H9 (cell line): ENCODE results near the gene TIGD1. TPM values are rescaled to one million over a fixed set of nuclear protein-coding genes. Genes with fewer than 3 reads are reported as not detected.

Source experiments
- DNase-seq: peaks from one replicate; pipeline ENCODE4 v3.0.0-alpha.2; 2017
- H2AFZ ChIP-seq: one replicate; pipeline ENCODE4 v1.6.1; 2013; ENCODE audit warnings: mild to moderate bottlenecking, low read length, control low read depth, moderate library complexity
- H2AK5ac ChIP-seq: 2 replicates; pipeline ENCODE4 v1.6.1; 2013; ENCODE audit warnings: low read length, control low read depth, mixed read lengths; ENCODE audit not compliant: insufficient read length
- H2BK120ac ChIP-seq: one replicate; pipeline ENCODE4 v1.6.1; 2013; ENCODE audit warnings: low read depth, mild to moderate bottlenecking, low read length, control low read depth, inconsistent platforms; ENCODE audit not compliant: poor library complexity, severe bottlenecking
- H2BK12ac ChIP-seq: 2 replicates; pipeline ENCODE4 v1.6.1; 2013; ENCODE audit warnings: low read length, control low read depth, mixed read lengths, low read depth; ENCODE audit not compliant: insufficient read length
- H2BK15ac ChIP-seq: 2 replicates; pipeline ENCODE4 v1.6.1; 2013; ENCODE audit warnings: low read depth, low read length, control low read depth
- H2BK20ac ChIP-seq: one replicate; pipeline ENCODE4 v1.6.1; 2013; ENCODE audit warnings: low read depth, mild to moderate bottlenecking, low read length, control low read depth, inconsistent platforms; ENCODE audit not compliant: poor library complexity, severe bottlenecking
- H2BK5ac ChIP-seq: 2 replicates; pipeline ENCODE4 v1.6.1; 2013; ENCODE audit warnings: low read length, control low read depth, mixed read lengths; ENCODE audit not compliant: insufficient read length
- H3K14ac ChIP-seq: 2 replicates; pipeline ENCODE4 v1.6.1; 2013; ENCODE audit warnings: low read length, control low read depth; ENCODE audit not compliant: insufficient read depth
- H3K18ac ChIP-seq: 2 replicates; pipeline ENCODE4 v1.6.1; 2013; ENCODE audit warnings: low read depth, mild to moderate bottlenecking, mixed read lengths, low read length, control low read depth; ENCODE audit not compliant: insufficient read length
- H3K23ac ChIP-seq: 2 replicates; pipeline ENCODE4 v1.6.1; 2013; ENCODE audit warnings: low read length, control low read depth, mixed read lengths, low read depth; ENCODE audit not compliant: insufficient read length
- H3K23me2 ChIP-seq: 2 replicates; pipeline ENCODE4 v1.6.1; 2013; ENCODE audit warnings: low read depth, mild to moderate bottlenecking, mixed read lengths, low read length, control low read depth; ENCODE audit not compliant: insufficient read length, poor library complexity, severe bottlenecking
- H3K27ac ChIP-seq: 2 replicates; pipeline ENCODE4 v1.5.1; 2013; ENCODE audit warnings: low read length, control low read depth, mixed read lengths, low read depth; ENCODE audit not compliant: insufficient read length
- H3K27me3 ChIP-seq: 2 replicates; pipeline ENCODE4 v1.6.1; 2013; ENCODE audit warnings: low read length, control low read depth, inconsistent platforms; ENCODE audit not compliant: insufficient read depth
- H3K4ac ChIP-seq: 2 replicates; pipeline ENCODE4 v1.6.1; 2013; ENCODE audit warnings: low read depth, mild to moderate bottlenecking, control low read depth, inconsistent platforms, low read length, moderate library complexity
- H3K4me1 ChIP-seq: 2 replicates; pipeline ENCODE4 v1.6.1; 2013; ENCODE audit warnings: low read length, control low read depth, inconsistent platforms; ENCODE audit not compliant: insufficient read depth
- H3K4me2 ChIP-seq: 2 replicates; pipeline ENCODE4 v1.6.1; 2013; ENCODE audit warnings: low read length, control low read depth, mixed read lengths; ENCODE audit not compliant: insufficient read length, insufficient read depth
- H3K56ac ChIP-seq: 2 replicates; pipeline ENCODE4 v1.6.1; 2013; ENCODE audit warnings: low read depth, mild to moderate bottlenecking, mixed read lengths, low read length, control low read depth; ENCODE audit not compliant: insufficient read length
- H3K79me1 ChIP-seq: 2 replicates; pipeline ENCODE4 v1.6.1; 2013; ENCODE audit warnings: low read depth, mild to moderate bottlenecking, moderate library complexity, low read length, control low read depth, inconsistent platforms; ENCODE audit not compliant: insufficient read depth, poor library complexity, severe bottlenecking
- H3K79me2 ChIP-seq: 2 replicates; pipeline ENCODE4 v1.6.1; 2013; ENCODE audit warnings: low read length, control low read depth, inconsistent platforms; ENCODE audit not compliant: insufficient read depth
- H3K9ac ChIP-seq: 2 replicates; pipeline ENCODE4 v1.6.1; 2013; ENCODE audit warnings: low read length, control low read depth, mixed read lengths; ENCODE audit not compliant: insufficient read length; ENCODE audit errors: extremely low read depth
- H3K9me3 ChIP-seq: one replicate; pipeline ENCODE4 v1.6.1; 2013; ENCODE audit warnings: low read depth, low read length, inconsistent platforms; ENCODE audit not compliant: control insufficient read depth
- H3T11ph ChIP-seq: one replicate; pipeline ENCODE4 v1.6.1; 2013; ENCODE audit warnings: mild to moderate bottlenecking, low read length, control low read depth, inconsistent platforms
- H4K20me1 ChIP-seq: one replicate; pipeline ENCODE4 v1.6.1; 2013; ENCODE audit not compliant: control insufficient read depth, insufficient read length, insufficient read depth
- H4K5ac ChIP-seq: 2 replicates; pipeline ENCODE4 v1.6.1; 2013; ENCODE audit warnings: low read depth, mild to moderate bottlenecking, mixed read lengths, low read length, control low read depth; ENCODE audit not compliant: insufficient read length
- H4K8ac ChIP-seq: replicated peaks from 2 replicates; pipeline ENCODE4 v1.6.1; 2013; ENCODE audit warnings: low read length, control low read depth, mixed read lengths, low read depth; ENCODE audit not compliant: insufficient read length
- H4K91ac ChIP-seq: 2 replicates; pipeline ENCODE4 v1.6.1; 2013; ENCODE audit warnings: low read depth, mild to moderate bottlenecking, moderate library complexity, mixed read lengths, low read length, control low read depth; ENCODE audit not compliant: insufficient read length
- H3K27ac Mint-ChIP-seq, 3 experiments: 2 replicates in 2 of 3; 3 replicates in 1 of 3; pipeline ENCODE4 v1.8.0; 2020 to 2021; ENCODE audit warnings: mixed read lengths in 3 of 3, mild to moderate bottlenecking in 1 of 3, moderate library complexity in 1 of 3
- H3K27me3 Mint-ChIP-seq: 2 replicates; pipeline ENCODE4 v1.8.0; 2021; ENCODE audit warnings: low read depth, mild to moderate bottlenecking, moderate library complexity, mixed read lengths
- H3K36me3 Mint-ChIP-seq, 3 experiments: 2 replicates in 2 of 3; 3 replicates in 1 of 3; pipeline ENCODE4 v1.8.0; 2020 to 2021; ENCODE audit warnings: low read depth in 3 of 3, mixed read lengths in 3 of 3; ENCODE audit not compliant: insufficient read depth in 1 of 3
- H3K4me1 Mint-ChIP-seq, 2 experiments: 2 replicates each; pipeline ENCODE4 v1.8.0; 2020; ENCODE audit warnings: mixed read lengths in 2 of 2
- H3K4me3 Mint-ChIP-seq, 2 experiments: 2 replicates in 1 of 2; 3 replicates in 1 of 2; pipeline ENCODE4 v1.8.0; 2020 to 2021; ENCODE audit warnings: mild to moderate bottlenecking in 2 of 2, mixed read lengths in 2 of 2, moderate library complexity in 1 of 2
- H3K9me3 Mint-ChIP-seq, 2 experiments: 2 replicates in 1 of 2; 3 replicates in 1 of 2; pipeline ENCODE4 v1.8.0; 2020; ENCODE audit warnings: mild to moderate bottlenecking in 2 of 2, mixed read lengths in 2 of 2, moderate library complexity in 1 of 2
- CTCF ChIP-seq: fragments of 200-600 bp; sonication (generic); conservative IDR thresholded peaks from 3 replicates; pipeline ENCODE4 v1.8.0; 2021; ENCODE audit warnings: antibody characterized with exemption, mild to moderate bottlenecking
- WGBS: extraction: QIAGEN DNeasy Blood & Tissue Kit; methylation state at CpG from one replicate; pipeline ENCODE4 v1.1.7; 2013; ENCODE audit warnings: missing lambda C conversion rate, low lambda C conversion rate, mixed read lengths; ENCODE audit not compliant: insufficient read length; ENCODE audit errors: extremely low coverage; 5-methylcytosine and 5-hydroxymethylcytosine counted together
- total RNA-seq: library from RNA; stranded (reverse); gene quantifications from 2 replicates; pipeline ENCODE4 v1.2.1, GENCODE V29; 2021

TIGD1 gene
- total RNA-seq, 1 experiment from 2014 or later: 6.3 TPM

GRCh38 chr2:232544674-232545073, 5.7 kb downstream of the TIGD1 start:
- Histone ChIP-seq H3K23me2 (no peaks in the 10 kb centered on the region), H2AFZ (no peak overlapping the region), H2BK15ac (no peak overlapping the region), H4K8ac (no peak overlapping the region), H4K91ac (no peak overlapping the region), H3K23ac (no peak overlapping the region), H3K27me3 (no peaks in the 10 kb centered on the region; the same call in 1 of the 2 replicates), H2BK5ac (no peak overlapping the region), H3K27ac (no peak overlapping the region), H4K20me1 (no peaks in the 10 kb centered on the region), H2BK12ac (no peak overlapping the region), H3K9ac (no peak overlapping the region), H2AK5ac (no peak overlapping the region), H3K14ac (no peak overlapping the region), H3K4ac (no peak overlapping the region), H4K5ac (no peak overlapping the region), H3K56ac (no peak overlapping the region), H3K79me1 (no peaks in the 10 kb centered on the region), H3K9me3 (no peaks in the 10 kb centered on the region), H3K4me1 (no peaks in the 10 kb centered on the region), H3T11ph (no peak overlapping the region), H3K18ac (no peak overlapping the region), H2BK20ac (no peak overlapping the region), H3K79me2 (no peaks in the 10 kb centered on the region), H2BK120ac (no peak overlapping the region), H3K4me2 (no peak overlapping the region)
- H3K27me3 Mint-ChIP-seq: peaks cover 2% of the 10 kb centered on the region; the same call in 1 of the 2 replicates
- H3K4me1 Mint-ChIP-seq: peaks cover 4 to 9% of the 10 kb centered on the region in 2 experiments
- H3K36me3 Mint-ChIP-seq: peaks cover 32% of the 10 kb centered on the region in 3 experiments
- no CpG with 5 or more reads among the region's 6 CpGs for WGBS
- peak overlapping the region in 1 of 3 experiments; percentile 59; a peak in 1 of 7 replicates for H3K27ac Mint-ChIP-seq
- peaks cover 13% of the 10 kb centered on the region in 2 experiments for H3K9me3 Mint-ChIP-seq
- no peak for DNase-seq
- no peak overlapping the region; a peak in 1 of 5 replicates for H3K4me3 Mint-ChIP-seq
- TF ChIP-seq CTCF: no peak
